ENCODE results near the gene DUXB.

- no peak for TF ChIP-seq SP1 (IDR thresholded peaks at IDR 0.05)
- TF ChIP-seq BHLHE40 (IDR thresholded peaks at IDR 0.05; ENCODE audit: borderline replicate concordance) = no peak
- no peak for TF ChIP-seq ZNF384 (IDR thresholded peaks at IDR 0.05)
- TF ChIP-seq L3MBTL2 (conservative IDR thresholded peaks at IDR 0.05) = no peak
- no peak for TF ChIP-seq FOXA1 (IDR thresholded peaks at IDR 0.05)
Measured at GRCh38 chr16:75750528-75750927, 49.3 kb upstream of the DUXB start.

Measured in HEK293T (cell line).